NB4 (cell line): ENCODE measurements around the gene KRTCAP2.
"Not testable (repeated sequence)": the region's sequence is repeated elsewhere in the genome, so short reads cannot be mapped to it uniquely, and the experiment has no call there.

Experiments
- CTCF ChIP-seq: IDR thresholded peaks from one replicate; pipeline ENCODE4 v1.5.1; 2012; ENCODE audit warnings: low read depth, low read length
- MAX ChIP-seq: IDR thresholded peaks from 2 replicates; pipeline ENCODE4 v1.6.1; 2011; ENCODE audit warnings: low read depth, low read length
- MYC ChIP-seq: IDR thresholded peaks from 2 replicates; pipeline ENCODE4 v1.6.1; 2011; ENCODE audit warnings: low read depth, low read length
- POLR2A ChIP-seq: IDR thresholded peaks from 2 replicates; pipeline ENCODE4 v1.6.1; 2011; ENCODE audit warnings: mild to moderate bottlenecking; ENCODE audit not compliant: insufficient read length; ENCODE audit errors: extremely low read depth

GRCh38 chr1:155189926-155190325 lies 16.8 kb upstream of the KRTCAP2 start:
- TF ChIP-seq MYC, CTCF, POLR2A, MAX: not testable (repeated sequence)
